ENCODE data around the gene NF1.
A peak's percentile ranks its signal among the peaks of the same experiment; 100 is the strongest.

NF1 gene

GRCh38 chr17:31387438-31387837, 292.7 kb downstream of the NF1 start:
- DNase-seq (ENCODE audit: low spot score), result no peak

GRCh38 chr17:31388351-31388750, 293.6 kb downstream of the NF1 start:
- DNase-seq (ENCODE audit: low spot score), result no peak

- DNase-seq (ENCODE audit: low spot score), result peak; percentile 68
Measured at GRCh38 chr17:31388770-31389656, 294.2 kb downstream of the NF1 start.

- DNase-seq (ENCODE audit: low spot score), result peak; percentile 10
Measured at GRCh38 chr17:31389657-31390381, 295.0 kb downstream of the NF1 start.

GRCh38 chr17:31390426-31390747, 295.6 kb downstream of the NF1 start:
- peak; percentile 17 for DNase-seq (ENCODE audit: low spot score)

GRCh38 chr17:31390748-31391495, 296.1 kb downstream of the NF1 start:
- peak; percentile 17 for DNase-seq (ENCODE audit: low spot score)

- DNase-seq (ENCODE audit: low spot score), result peak; percentile 55
Measured at GRCh38 chr17:31391496-31391949, 296.7 kb downstream of the NF1 start, which contains the start of gene RAB11FIP4. RAB11FIP4 (plus strand) TSS chr17:31391675; CDS start chr17:31391853, 178 bp downstream.

- DNase-seq (ENCODE audit: low spot score), result peak; percentile 14
Measured at GRCh38 chr17:31392002-31392855, 297.5 kb downstream of the NF1 start.

- peak; percentile 5 for DNase-seq (ENCODE audit: low spot score)
Measured at GRCh38 chr17:31392856-31393748, 298.3 kb downstream of the NF1 start.

GRCh38 chr17:31393749-31394146, 299.0 kb downstream of the NF1 start:
- no peak for DNase-seq (ENCODE audit: low spot score)

GRCh38 chr17:31394544-31394943, 299.8 kb downstream of the NF1 start:
- peak; percentile 86 for DNase-seq (ENCODE audit: low spot score)

GRCh38 chr17:31397256-31397939, 302.6 kb downstream of the NF1 start:
- no peak for DNase-seq (ENCODE audit: low spot score)

- peak; percentile 7 for DNase-seq (ENCODE audit: low spot score)
Measured at GRCh38 chr17:31398381-31399311, 303.9 kb downstream of the NF1 start.

GRCh38 chr17:31400481-31400950, 305.7 kb downstream of the NF1 start:
- DNase-seq (ENCODE audit: low spot score), result peak; percentile 6

- peak; percentile 7 for DNase-seq (ENCODE audit: low spot score)
Measured at GRCh38 chr17:31401456-31402254, 306.9 kb downstream of the NF1 start.

- peak; percentile 5 for DNase-seq (ENCODE audit: low spot score)
Measured at GRCh38 chr17:31404028-31404949, 309.5 kb downstream of the NF1 start.

Measured in AG20443 (cell line).